GM23248 (cell line): ENCODE measurements around the gene ZNF385B.

Experiments used
- EZH2 ChIP-seq: fragments of 200-600 bp; sonication (generic); IDR thresholded peaks from 2 replicates; pipeline ENCODE4 v1.6.1; 2018; ENCODE audit warnings: antibody characterized with exemption, mild to moderate bottlenecking; ENCODE audit not compliant: insufficient read depth, poor library complexity, severe bottlenecking
- EZH2phosphoT487 ChIP-seq: fragments of 200-600 bp; sonication (generic); IDR thresholded peaks from 2 replicates; pipeline ENCODE4 v1.6.1; 2018; ENCODE audit warnings: antibody characterized with exemption, moderate library complexity, mild to moderate bottlenecking, low read depth; ENCODE audit not compliant: insufficient read depth

DNA sequence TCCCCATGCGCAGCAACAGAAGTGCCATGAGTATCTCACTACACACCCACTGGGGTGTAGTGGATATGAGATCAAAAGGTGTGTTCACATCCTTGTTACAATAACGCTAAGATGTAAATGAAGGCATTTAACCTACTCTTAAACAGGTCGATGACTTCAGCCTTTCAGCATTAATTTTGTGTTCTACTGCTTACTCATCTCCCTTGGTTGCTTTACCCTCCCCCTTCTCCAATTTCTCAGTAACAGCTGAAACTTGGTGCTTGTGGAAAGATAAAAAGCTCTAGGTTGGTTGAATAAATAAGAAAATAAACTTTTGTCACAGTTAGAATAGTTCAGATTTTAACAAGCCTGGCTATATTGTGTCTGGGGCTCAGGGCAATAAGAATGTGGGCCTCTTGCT is 449.3 kb downstream of the ZNF385B start:
- TF ChIP-seq EZH2 (no peak), EZH2phosphoT487 (no peak)
